ENCODE measurements around the gene WDCP. TPM values are rescaled to one million over a fixed set of nuclear protein-coding genes. Genes with fewer than 3 reads are reported as not detected.
A peak's percentile ranks its signal among the peaks of the same experiment; 100 is the strongest.
"Not testable (repeated sequence)": the region's sequence is repeated elsewhere in the genome, so short reads cannot be mapped to it uniquely, and the experiment has no call there.

Gene WDCP
- total RNA-seq, 1 donor from 2014 or later = 8.2 TPM

DNA sequence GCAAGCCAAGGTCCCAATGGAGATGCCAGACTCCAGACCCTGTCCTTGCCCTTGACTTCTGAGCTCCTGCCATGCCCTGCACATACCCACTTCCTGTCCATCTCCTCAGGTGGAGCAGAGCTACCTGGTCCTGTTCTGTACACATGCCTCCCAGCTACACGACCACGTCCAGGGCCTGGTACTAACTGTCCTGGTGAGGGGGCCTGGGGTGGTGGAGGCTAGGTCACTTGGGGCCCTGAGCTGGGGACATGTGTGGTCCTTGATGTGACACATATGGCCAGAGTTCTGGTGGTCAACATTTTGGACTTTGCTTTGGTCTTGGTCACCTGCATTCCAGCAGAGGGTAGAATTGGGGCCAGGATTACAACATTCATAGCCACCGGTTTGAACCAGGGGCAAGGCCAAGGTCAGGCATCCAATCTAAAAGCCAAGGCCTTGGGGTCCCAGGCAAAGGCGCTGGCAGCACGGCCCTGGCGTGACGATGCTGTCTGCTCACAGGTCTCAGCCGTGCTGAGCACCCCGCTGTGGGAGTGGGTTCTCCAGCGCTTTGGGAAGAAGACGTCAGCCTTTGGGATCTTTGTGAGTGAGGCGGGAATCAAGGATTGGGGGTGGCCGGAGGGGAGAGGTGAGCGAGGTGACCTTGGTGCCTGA lies 24.7 kb downstream of the WDCP start:
- DNase-seq (ENCODE audit: low read depth in 2 of 2) = no peak

DNA sequence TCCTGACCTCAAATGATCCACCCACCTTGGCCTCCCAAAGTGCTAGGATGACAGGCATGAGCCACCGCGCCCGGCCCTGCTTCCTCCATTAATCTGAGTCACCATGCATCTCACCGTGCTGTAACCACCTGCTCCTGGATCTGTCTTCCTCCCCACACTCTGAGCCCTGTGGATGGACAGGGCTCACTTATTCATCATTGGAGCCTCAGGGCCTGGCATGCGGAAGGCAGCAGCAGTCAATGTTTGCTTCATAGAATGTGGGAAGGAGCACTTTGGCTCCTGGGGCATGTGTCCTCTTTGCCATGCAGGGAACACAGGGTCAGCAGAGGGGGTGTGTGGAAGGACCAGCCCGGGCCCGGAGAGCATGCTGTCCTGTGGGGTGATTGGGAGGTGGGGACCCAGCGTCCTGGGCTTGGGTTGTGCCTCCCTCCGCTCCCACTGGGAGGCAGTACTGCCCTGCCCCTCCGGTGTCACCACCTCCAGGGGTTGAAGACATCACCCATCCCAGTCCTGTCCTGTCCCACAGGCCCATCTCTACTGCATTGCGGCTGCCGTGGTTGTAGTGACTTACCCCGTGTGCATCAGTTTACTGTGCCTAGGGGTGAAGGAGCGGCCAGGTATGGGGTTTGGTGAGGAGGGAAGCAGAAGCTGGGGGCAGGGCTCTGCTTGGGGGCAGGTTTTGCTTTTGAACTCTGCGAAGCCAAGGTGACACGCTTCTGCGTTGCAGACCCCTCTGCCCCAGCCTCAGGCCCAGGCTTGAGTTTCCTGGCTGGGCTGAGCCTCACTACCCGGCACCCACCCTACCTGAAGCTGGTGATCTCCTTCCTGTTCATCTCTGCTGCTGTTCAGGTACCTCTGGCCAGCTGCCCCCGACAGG lies 25.8 kb downstream of the WDCP start:
- peak in 1 of 2 donors; percentile 11 for DNase-seq (ENCODE audit: low read depth in 2 of 2)

DNA sequence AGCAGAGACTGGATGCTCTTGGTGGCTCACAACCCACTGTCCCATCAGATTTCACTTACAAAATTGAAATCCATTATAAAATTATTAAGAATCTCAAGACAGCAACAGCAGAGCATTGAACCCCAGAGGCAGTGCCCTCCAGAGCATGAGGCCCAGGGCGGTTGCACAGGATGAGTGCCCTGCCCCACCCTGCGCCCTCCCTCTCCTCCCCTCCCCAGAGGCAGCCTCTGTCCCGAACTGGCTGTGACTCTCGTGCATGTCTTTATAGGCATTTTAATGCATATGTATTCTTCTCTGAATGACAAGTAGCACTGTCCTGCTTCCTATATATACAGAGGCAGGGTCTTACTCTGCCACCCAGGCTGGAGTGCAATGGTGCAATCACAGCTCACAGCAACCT lies 26.9 kb downstream of the WDCP start:
- DNase-seq (ENCODE audit: low read depth in 2 of 2) = no peak

DNA sequence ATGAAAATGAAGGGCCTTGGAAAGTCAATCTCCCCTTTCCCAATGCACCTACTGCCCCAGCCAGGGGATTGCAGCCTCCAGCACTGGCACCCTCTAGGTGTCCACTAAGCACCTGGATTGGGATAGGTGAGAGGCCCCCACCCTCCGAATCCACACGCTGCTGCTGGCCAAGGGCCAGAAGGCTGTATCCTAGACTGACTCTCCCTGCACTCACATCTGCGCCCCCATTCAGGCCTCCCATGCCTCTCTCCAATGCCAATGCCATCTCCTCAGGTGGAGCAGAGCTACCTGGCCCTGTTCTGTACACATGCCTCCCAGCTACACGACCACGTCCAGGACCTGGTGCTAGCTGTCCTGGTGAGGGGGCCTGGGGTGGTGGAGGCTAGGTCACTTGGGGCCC lies 27.5 kb downstream of the WDCP start:
- no peak for DNase-seq (ENCODE audit: low read depth in 2 of 2)

DNA sequence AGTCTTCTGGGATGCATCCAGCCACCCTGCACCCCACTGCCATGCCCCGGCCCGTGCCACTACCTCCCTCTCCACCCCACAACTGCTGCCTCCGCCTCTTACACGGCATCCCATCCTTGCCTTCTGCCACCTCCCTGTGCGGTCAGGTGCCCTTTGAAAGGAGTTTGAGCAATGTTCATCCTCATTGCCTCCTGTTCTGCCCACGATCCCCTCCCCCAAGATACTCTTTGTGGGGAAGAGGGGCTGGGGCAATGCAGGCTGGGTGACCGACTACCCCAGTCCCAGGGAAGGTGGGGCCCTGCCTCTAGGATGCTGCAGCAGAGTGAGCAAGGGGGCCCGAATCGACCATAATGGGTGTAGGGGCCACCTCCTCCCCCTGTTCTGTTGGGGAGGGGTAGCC lies 28.9 kb downstream of the WDCP start:
- no peak for DNase-seq (ENCODE audit: low read depth in 2 of 2)

DNA sequence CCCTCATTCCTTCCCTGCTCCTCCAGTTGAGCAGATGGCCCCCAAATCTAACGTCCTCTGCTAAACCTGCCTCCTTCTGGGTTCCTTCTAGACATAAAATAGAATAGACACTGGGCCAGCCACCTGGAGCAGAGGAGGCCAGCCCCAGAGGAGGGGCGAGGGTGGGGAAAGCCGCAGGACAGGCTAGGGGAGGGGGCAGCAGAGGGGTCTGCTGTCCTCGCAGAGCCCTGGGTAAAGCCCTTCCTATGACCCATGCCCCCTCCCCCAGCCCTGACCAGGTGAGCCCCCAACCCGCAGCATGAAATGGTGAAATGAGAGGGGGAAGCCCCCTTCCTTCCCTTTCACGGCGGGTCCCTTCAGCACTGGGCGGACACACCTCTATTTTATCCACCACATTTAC lies 29.5 kb downstream of the WDCP start:
- DNase-seq (ENCODE audit: low read depth in 2 of 2) = no peak

DNA sequence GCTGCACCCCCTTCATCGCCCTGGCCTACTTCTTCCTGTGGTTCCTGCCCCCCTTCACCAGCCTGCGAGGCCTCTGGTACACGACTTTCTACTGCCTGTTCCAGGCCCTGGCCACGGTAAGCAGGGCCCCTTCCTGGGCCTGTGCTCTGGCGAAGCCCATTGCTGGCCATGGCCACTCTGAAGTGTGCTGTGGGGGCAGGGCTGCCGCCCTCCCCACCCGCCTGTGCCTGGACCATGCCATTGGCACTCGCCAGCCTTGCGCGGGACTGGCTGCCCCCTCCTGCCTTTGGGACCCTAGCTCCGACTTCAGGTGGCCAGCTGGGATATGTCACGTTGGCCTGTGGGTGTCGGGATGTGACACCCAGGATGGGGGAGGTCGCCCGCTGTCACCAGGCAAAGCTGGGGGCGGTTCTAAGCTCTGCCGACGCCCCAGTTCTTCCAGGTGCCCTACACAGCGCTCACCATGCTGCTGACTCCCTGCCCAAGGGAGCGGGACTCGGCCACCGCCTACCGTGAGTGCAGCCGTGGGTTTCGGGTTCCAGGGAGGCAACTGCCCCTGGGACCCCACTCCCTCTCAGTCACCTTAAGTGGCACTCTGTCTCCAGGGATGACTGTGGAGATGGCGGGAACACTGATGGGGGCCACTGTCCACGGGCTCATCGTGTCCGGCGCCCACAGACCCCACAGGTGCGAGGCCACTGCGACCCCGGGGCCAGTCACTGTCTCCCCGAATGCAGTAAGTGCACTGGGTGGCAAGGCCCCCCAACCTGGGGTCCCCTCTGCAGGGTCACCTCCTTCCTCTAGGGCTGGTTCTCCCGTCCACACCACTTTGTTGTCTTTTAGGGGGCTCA lies 30.1 kb downstream of the WDCP start:
- no peak for DNase-seq (ENCODE audit: low read depth in 2 of 2)

DNA sequence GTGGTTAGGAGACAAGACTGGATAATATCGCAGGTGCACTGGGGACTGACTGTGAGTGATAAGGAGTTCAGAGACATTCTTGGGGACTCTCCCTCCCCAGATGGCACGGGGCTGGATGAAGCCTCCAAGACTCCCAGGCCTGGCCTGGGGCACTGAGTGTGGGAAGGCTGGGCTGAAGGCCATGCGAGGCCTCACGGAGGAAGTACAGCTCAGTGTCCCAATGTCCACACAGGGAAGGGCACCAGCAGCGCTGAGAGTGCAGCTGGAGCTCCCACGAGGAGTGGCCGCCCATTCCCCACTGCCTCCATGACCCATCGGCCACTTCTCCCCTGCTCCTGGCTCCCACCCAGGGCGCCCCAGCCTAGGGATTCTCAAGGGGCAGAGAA lies 30.8 kb downstream of the WDCP start:
- DNase-seq (ENCODE audit: low read depth in 2 of 2) = no peak

DNA sequence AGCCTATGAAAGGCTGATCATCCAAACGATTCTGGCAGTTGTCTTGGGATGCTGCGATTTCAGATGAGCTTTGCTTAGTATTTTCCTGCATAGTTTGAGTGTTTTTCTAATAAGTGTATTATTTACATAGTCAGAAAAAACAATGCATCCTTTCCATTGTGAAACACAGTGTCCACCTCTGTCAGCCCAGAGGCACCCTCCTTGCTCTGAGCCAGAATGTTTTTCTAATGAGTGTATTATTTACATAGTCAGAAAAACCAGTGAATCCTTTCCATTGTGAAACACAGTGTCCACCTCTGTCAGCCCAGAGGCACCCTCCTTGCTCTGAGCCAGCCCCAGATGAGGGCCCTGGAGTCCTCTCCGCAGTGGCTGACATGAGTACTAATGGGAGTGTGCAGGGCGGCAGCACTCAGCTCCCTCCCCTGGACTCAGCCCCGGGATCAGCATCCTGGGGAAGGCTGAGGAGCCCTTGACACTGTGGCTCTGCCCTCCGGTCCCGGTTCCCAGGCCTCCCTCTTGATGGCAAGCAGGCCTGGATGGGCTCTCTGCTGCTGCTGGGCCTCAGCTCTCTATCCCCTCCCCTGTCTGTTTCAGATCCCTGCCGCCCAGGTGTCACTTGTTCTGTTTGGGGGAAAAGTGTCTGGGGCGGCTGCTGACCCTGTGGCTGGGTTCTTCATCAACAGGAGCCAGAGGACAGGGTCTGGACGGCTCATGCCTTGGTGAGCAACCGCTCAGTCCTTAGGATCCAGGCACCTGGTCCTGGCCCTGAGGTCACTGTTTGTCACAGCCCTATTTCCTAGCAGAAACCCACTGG lies 31.4 kb downstream of the WDCP start:
- DNase-seq (ENCODE audit: low read depth in 2 of 2) = peak; percentile 49 to 79

DNA sequence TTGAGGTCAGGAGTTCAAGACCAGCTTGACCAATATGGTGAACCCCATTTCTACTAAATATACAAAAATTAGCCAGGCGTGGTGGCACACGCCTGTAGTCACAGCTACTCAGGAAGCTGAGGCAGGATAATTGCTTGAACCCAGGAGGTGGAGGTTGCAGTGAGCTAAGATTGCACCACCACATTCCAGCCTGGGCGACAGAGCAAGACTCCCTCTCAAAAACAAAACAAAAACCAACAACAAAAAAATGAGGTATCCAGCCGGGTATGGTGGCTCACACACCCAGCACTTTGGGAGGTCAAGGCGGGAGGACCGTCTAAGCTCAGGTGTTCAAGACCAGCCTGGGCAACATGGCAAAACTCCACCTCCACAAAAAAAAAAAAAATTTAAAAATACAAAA lies 32.3 kb downstream of the WDCP start:
- DNase-seq (ENCODE audit: low read depth in 2 of 2) = not testable (repeated sequence)

DNA sequence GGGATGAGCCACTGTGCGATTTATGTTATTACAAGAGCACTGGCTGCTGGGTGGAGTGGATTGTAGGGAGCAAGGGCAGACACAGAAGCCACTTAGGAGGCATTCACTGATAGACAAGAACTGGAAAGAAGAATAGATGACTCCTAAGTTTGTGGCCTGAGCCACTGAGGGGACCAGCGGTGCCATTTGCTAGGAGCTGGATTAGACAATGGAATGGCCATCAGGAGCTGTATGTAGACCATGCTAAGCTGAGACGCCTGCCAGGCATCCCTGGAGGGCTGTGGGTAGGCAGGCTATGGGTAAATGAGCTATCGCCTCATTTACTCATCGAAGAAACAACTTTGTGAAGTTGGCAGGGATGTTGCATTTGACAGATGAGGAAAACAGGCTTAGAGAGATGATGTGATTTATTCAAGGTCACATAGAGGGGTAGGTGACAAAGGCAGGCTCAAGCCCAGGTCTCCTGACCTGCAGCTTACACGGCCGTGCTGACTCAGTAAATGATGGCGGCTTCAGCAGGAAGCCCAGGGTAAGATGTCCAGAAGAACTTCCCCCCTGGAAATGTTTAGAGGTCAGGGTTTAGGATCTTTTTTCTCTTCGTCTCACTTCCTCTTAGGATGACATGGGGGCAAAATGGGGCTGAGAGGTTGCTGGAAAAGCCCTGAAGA lies 34.5 kb downstream of the WDCP start:
- no peak for DNase-seq (ENCODE audit: low read depth in 2 of 2)

DNA sequence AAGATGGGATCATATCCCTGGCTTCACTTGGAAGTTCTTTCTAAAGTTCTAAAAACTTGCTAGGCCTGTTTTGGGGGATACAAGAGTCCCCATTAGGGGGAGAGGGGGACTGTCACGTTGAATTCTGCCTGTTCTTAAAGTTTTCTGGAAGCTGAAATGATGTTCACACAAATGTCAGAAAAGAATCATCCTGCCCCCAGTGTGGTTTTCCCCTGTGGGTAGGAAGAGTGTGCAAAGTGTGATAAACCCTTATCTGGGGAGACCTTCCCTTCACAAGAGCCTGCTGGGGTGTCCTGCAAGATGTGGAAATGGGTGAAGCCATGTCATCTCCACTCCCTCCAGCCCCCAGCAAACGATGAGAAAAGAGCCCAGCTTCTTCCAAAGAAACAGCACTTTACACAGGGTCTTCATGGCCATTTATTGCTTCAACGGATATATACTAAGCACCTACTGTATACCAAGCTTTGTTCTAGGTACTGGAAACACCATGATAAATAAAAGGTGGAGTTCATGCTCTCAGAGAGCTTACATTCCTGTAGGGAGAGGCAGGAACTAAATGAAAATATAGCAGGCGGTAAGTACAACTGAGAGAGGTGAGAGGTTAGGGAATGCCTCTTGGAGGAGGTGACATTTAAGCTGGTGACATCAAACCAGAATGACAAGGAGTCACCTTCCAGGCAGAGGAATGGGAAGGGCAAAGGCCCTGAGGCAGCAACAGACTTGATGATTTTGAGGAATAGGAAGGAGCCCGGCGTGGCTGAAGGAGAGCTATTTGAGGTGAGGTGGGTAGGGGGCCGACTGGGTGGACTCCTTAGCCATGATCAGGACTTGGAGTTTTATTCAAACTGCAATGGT lies 35.7 kb downstream of the WDCP start:
- DNase-seq (ENCODE audit: low read depth in 2 of 2) = no peak

DNA sequence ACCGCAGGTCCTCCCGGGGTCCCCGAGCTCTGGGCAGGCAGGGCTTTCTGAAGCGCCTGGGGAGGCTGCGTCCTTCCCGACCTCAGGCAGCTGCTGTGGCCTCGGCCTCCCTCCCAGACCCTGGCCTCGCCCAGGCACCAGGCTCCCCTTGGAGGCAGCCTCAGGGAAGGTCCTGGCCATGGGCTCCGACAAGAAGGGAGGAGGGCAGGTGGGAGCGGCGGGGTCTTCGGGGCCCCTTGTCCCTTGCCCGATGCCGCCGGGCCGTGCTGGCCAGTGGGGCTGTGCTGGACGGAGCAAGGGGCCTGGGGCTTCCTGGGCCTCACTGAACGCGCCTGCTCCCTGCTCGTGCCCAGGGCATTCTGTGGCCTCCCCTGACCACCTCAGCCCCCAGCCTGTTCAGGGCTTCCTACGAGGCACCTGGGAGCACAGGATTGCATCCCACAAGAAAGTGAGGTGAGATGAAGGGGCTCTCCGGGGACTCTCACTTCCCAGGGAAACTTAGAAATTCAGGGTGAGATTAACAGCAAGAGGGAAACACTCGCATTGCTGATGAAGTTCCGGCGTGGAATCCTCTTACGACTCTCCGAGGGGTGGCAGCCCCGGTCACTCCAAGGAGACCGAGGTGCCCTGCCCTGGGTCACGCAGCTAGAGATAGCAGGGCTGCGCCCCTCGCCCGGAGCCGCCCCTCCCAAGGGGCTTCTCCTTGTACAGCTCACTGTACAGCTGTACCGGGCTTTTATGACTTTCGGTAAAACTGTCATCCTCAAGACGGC lies 36.5 kb downstream of the WDCP start:
- DNase-seq (ENCODE audit: low read depth in 2 of 2) = no peak

DNA sequence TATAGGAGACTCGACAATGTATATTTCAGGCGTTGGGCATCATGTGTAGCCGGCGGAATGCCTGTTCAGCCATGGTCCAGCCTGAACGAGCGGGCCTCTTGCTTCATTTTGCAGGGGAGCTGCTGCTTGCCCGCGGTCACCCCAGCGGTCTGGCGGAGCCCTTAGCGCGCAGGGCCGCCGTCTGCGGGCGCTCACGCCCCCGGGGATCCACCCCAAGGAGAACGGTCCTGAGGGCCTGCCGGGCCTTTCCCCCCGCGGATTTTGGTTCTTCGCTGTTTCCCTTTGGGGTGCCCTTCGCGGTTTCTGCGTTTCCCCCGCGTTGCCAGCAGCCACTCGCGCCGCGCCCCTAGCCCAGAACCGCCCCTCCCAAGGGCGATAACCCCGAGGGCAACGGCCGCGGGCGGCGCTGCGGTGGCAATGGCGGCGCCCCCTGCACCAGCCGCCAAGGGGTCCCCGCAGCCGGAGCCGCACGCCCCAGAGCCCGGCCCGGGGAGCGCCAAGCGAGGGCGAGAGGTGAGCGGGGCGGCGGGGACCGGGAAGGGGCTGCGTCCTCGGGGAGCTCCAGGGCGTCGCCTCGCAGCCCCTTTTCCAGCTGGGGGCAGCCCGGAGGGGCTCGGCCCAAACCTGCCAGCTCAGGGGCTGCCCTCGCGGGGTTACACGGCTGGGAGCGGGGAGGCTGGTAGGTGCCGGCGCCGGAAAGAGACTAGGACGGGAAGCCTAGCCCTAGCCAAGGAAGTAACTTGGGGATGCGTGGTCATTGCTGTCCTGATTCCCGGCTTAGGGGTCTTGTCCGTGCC lies 37.3 kb downstream of the WDCP start, which contains the start of gene MFSD2B:
Gene MFSD2B (plus strand): TSS at position 406 of the 797 bp plus-strand sequence. CDS start 12 bp downstream, at position 418.
- no peak for DNase-seq (ENCODE audit: low read depth in 2 of 2)

DNA sequence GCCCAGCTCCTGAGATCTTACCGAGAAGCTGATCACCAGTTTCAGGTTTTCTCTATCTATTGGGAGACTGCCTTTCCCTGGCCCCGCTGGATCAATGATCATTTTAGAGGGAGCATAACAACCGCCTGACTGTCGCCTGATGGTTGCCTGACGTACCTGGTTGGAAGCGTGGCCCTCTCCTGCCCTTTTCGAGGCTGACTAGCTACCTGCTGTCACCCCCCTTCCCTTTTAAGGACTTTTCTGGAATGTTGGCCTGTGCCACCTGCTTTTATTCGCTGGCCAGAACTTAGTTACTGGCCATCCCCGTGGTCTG lies 37.9 kb downstream of the WDCP start:
- no peak for DNase-seq (ENCODE audit: low read depth in 2 of 2)

DNA sequence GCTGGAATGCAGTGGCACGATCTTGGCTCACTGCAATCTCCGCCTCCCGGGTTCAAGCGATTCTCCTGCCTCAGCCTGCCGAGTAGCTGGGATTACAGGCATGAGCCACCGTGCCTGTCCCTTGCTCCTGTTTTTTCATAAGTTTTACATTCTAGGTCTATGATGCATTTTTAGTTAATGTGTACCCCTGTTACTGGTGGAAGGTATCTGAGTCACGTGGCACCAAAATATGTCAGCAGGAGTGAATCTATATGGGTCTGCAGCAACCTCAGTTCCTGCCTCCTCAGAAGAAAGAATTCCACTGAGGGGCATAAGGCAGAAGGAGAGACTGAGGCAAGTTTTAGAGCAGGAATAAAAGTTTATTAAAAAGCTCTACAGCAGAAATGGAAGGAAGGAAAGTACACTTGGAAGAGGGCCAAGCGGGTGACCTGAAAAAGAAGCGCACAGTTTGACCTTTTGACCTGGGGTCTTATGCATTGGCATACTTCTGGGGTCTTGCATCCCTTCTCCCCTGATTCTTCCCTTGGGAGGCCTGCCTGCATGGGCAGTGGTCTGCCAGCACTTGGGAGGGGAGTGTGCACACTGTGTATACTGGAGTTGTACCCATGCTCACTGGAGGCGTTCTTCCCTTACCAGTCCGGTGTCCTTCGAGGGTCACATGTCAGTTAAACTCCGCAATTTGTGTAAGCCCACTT lies 38.4 kb downstream of the WDCP start:
- no peak for DNase-seq (ENCODE audit: low read depth in 2 of 2)

DNA sequence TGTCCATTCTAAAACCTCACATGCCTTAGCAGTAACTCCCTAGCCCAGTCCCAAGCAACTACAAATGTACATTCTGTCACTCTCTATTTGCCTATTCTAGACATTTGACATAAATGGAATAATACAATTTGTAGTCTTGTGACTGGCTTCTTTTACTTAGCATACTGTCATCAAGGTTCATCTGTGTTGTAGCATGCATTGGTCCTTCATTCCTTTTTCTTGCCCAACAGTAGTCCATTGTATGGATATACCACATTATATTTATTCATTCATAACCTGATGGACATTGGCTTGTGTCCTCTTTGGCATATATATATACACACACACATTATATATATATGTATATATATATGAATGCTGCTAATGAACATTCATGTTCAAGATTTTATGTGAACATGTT lies 39.5 kb downstream of the WDCP start:
- DNase-seq (ENCODE audit: low read depth in 2 of 2) = no peak

DNA sequence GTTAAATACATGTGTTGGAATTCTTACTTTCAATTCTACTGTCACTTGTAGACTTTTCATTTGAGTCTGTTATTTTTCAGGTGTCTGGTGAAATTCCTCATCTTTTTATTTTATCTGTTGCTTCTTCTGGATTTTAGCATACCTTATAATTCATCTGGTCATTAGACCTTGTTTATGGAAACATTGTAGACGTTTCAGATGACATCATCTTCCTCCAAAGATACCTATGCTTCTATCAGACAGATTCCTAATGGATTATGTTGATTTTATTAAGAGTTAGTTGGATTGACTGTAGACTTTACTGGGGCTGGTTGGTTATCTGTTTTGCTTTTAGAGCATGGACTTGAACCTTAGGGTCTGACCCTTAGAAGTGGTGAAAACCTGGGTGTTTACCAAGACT lies 52.6 kb downstream of the WDCP start:
- DNase-seq (ENCODE audit: low read depth in 2 of 2) = no peak
